A673 (cell line): Measurements from ENCODE around the gene CCDC12.

Experiments
- CTCF ChIP-seq: fragments of 300-800, 200-600 bp; sonication (generic); conservative IDR thresholded peaks from 2 replicates; pipeline ENCODE4 v1.5.1; 2017; ENCODE audit warnings: low read depth, mild to moderate bottlenecking, antibody characterized with exemption, low read length, moderate library complexity, mixed read lengths
- EZH2 ChIP-seq: fragments of 200-600 bp; sonication (generic); IDR thresholded peaks from 2 replicates; pipeline ENCODE4 v1.6.1; 2017; ENCODE audit warnings: borderline replicate concordance, low read depth, mild to moderate bottlenecking, mixed read lengths, antibody characterized with exemption, low read length; ENCODE audit not compliant: poor library complexity, severe bottlenecking

- no peak for TF ChIP-seq CTCF
- TF ChIP-seq EZH2: no peak
These were observed 2.7 kb upstream of the CCDC12 start, which contains the start of gene NBEAL2 for GRCh38 chr3:46978985-46979944.
